NCI-H524 (cell line): ENCODE measurements around the gene CRYBB1.

ENCODE experiments used
- DNase-seq, 2 experiments: peaks; one replicate each; lab custom pipeline; 2025; lab: John Stamatoyannopoulos, UW

Gene CRYBB1

GRCh38 chr22:26553056-26553752 is 64.6 kb downstream of the CRYBB1 start:
- no peak for DNase-seq

DNA sequence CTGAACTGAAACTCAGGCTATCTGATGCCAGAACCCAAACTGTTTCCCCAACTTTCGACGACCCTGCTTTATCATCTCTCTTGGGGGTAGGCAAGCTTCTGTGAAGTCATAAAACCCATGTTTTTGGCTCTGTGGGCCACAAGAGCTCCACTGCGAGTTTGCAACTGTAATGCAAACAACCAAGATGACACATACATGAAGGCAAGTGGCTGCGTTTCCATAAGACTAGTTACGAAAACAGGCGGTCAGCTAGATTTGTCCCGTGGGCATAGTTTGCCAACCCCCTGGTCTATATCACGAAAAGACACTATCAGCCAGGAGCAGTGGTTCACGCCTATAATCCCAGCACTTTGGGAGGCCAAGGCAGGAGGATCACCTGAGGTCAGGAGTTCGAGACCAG is 65.4 kb downstream of the CRYBB1 start:
- DNase-seq = no peak

- no peak for DNase-seq
Observed at GRCh38 chr22:26551568-26551967, 66.3 kb downstream of the CRYBB1 start.

- DNase-seq = no peak
Observed at GRCh38 chr22:26550498-26551033, 67.3 kb downstream of the CRYBB1 start.

DNA sequence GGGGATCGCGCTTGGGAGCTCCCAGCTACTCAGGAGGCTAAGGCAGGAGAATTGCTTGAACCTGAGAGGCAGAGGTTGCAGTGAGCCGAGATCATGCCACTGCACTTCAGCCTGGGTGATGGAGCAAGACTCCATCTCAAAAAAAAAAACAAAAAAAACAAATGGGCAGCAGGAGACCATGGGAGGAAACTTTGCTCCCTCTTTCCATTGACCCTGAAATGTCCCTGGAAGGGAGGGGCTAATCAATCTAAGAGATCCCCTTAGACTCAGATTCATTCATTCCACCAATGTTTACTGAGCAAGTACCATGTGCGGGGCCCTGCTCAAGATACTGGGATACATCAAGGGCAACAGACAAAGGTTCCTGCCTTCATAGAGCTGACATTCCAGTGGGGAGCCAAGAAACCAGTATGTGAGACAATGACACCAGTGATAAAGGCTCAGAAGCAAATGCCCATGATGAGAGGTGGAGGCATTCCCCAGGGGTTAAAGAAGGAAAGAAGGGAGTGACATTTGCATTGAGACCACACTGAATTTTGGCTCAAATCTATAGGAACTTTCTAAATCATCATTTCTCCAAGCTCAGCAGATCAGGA is 67.8 kb downstream of the CRYBB1 start:
- DNase-seq = no peak
